ENCODE results near the gene OMA1. TPM values are rescaled to one million over a fixed set of nuclear protein-coding genes. Genes with fewer than 3 reads are reported as not detected.

OMA1 gene
- total RNA-seq, 1 donor from 2014 or later: 58.6 TPM

Other genes starting within 250 kb of the OMA1 start
- gene TACSTD2, start 30.5 kb upstream of the OMA1 start, total RNA-seq: 65.3 TPM
- 58.1 TPM for gene MYSM1, start 153.3 kb upstream of the OMA1 start, total RNA-seq
- gene JUN, start 237.3 kb upstream of the OMA1 start, total RNA-seq: 227 TPM

All from tongue (tissue), 1 donor.